ENCODE data around the gene UBASH3A.

UBASH3A gene

DNA sequence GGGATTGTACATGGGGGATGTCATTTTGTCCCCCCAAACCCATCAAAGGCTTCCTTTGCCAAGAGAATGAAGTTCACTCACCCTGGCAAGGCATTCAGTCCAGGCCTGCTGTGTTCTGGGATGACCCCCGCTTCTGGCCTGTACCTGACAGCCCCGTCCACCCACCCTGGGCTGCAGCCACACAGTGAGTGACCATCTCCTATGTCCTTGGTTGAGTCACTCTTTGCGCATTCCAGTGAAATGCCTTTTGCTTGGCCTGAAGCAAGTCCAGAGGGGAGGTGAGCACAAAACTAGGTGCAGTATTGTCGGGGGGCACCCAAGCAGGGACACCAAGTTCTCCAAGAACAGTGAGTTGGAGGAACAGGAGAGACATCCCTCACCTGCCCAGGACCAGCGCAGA lies 18.1 kb upstream of the UBASH3A start:
- no peak overlapping the region for H3K9ac ChIP-seq (ENCODE audit: low read length)
- no peaks in the 10 kb centered on the region for H3K27me3 ChIP-seq (ENCODE audit: control insufficient read depth in 1 of 2, insufficient read depth in 2 of 2, low read length in 2 of 2)
- no peaks in the 10 kb centered on the region for H3K9me3 ChIP-seq (ENCODE audit: low read length)
- no peak overlapping the region for H3K27ac ChIP-seq (ENCODE audit: low read depth, low read length)
- no peaks in the 10 kb centered on the region for H3K36me3 ChIP-seq (ENCODE audit: insufficient read depth, low read length)
- H3K4me1 ChIP-seq (ENCODE audit: insufficient read depth, low read length) = no peaks in the 10 kb centered on the region
- H3K4me3 ChIP-seq (ENCODE audit: low read depth in 1 of 2, low read length in 2 of 2) = no peak overlapping the region

DNA sequence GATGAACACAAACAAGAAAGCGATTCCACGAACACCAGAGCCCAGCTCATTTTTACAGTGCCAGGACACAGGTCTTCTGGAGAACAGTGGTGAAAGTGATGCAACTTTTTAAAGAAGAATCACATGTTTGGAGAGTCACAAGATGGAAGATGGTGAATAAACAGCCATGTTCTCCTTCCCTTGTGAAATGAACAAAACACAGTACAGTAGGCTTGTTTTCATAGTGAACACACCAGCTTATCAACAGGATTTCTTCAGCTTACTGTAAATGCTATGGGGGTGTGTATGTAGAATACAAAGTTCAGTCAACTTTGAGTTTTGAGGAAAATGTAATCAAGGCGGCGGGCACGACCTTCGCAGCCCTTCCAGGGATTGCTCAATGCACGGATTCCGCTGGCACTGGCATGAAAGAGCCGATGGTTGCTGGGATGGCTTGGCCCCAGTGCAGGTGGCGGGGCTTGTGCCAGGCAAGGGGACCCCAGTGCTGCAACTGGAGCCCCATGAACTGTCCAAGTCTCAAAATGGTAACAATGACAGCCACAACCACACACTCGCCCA lies 17.6 kb upstream of the UBASH3A start:
- H3K36me3 ChIP-seq (ENCODE audit: insufficient read depth, low read length) = no peaks in the 10 kb centered on the region
- no peak overlapping the region for H3K9ac ChIP-seq (ENCODE audit: low read length)
- H3K27me3 ChIP-seq (ENCODE audit: control insufficient read depth in 1 of 2, insufficient read depth in 2 of 2, low read length in 2 of 2) = no peaks in the 10 kb centered on the region
- H3K4me1 ChIP-seq (ENCODE audit: insufficient read depth, low read length) = no peaks in the 10 kb centered on the region
- H3K4me3 ChIP-seq (ENCODE audit: low read depth in 1 of 2, low read length in 2 of 2) = no peak overlapping the region
- H3K27ac ChIP-seq (ENCODE audit: low read depth, low read length) = no peak overlapping the region
- H3K9me3 ChIP-seq (ENCODE audit: low read length) = no peaks in the 10 kb centered on the region

DNA sequence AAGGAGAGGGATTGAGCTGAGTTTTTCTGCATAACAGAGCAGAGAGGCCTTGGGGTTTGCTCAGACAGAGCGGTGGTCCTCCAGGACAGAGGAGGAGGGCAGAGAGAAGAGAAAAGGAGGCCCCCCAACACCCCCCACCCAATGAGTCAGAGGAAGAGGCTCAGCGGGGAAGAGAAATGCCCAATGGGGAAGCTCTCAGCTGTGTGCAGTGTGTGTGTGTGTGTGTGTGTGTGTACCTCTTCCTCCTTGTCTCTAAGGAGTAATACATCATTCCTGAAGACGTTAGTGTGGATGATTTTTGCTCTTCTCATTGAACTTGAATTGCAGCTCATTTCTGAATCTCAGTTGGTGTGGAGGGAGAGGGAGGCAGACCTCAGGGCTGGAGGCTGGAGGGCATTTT lies 16.5 kb upstream of the UBASH3A start:
- H3K9ac ChIP-seq (ENCODE audit: low read length) = no peak overlapping the region
- no peaks in the 10 kb centered on the region for H3K9me3 ChIP-seq (ENCODE audit: low read length)
- H3K27me3 ChIP-seq (ENCODE audit: control insufficient read depth in 1 of 2, insufficient read depth in 2 of 2, low read length in 2 of 2) = no peaks in the 10 kb centered on the region
- H3K4me1 ChIP-seq (ENCODE audit: insufficient read depth, low read length) = no peaks in the 10 kb centered on the region
- no peak overlapping the region for H3K27ac ChIP-seq (ENCODE audit: low read depth, low read length)
- no peaks in the 10 kb centered on the region for H3K36me3 ChIP-seq (ENCODE audit: insufficient read depth, low read length)
- H3K4me3 ChIP-seq (ENCODE audit: low read depth in 1 of 2, low read length in 2 of 2) = no peak overlapping the region

DNA sequence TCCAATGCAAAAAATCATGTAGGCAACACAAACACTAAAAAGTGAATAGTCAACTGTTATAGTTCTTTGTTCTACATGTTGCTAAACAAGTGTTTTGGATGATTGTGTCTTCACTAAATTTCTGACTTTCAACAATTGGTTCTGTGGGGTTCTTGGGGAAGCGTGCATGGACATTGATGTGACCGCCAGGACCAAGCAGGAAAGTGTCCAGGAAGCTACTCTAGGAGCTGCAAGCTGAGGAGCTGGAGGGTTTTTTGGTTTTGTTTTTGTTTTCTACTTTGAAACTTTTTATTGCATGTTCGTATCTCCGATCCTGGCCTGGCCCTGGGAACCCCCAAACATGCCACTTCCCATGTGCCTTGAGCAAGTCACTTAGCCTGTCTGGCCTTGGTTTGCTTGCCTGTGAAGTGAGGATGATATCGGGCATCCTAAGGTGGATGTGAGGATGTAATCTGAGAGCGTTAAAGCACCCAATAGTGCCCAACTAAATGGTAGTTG lies 15.8 kb upstream of the UBASH3A start:
- Histone ChIP-seq H3K9ac (ENCODE audit: low read length) (no peak overlapping the region), H3K9me3 (ENCODE audit: low read length) (no peaks in the 10 kb centered on the region), H3K36me3 (ENCODE audit: insufficient read depth, low read length) (no peaks in the 10 kb centered on the region), H3K4me1 (ENCODE audit: insufficient read depth, low read length) (no peaks in the 10 kb centered on the region), H3K27ac (ENCODE audit: low read depth, low read length) (no peak overlapping the region), H3K4me3 (ENCODE audit: low read depth in 1 of 2, low read length in 2 of 2) (no peak overlapping the region), H3K27me3 (ENCODE audit: control insufficient read depth in 1 of 2, insufficient read depth in 2 of 2, low read length in 2 of 2) (no peaks in the 10 kb centered on the region)

DNA sequence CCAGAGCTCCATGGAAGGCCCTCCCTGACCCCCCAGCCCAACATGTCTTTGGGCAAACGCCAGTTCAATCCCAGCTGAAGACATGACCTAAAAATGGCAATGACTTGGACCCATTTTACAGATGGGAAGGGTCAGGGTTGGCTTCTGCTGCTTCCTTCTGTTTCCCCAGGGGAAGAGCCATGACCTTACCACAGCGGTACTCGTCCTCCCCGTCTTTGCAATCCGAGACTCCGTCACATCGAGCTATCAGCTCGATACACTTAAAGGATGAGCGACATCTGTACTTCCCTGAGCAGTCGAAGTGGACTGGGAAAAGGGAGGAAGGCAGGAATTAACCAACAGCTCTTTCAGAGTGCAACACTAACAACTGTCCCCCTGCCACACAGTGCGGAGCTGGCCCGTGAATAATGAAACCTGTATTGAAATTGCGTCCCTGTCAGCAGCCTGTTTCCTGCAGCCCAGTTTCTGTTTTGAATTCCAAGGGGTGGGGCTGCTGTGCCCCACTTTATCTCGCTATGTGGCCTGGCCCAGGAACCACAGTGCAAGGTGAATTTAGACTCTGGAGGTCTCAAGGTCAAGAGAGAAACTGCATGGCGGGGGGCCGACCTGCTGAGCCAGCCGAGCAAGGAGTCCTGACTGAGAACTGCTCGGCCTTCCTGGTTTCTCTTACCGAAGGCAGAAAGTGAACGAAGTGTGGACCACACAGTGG lies 14.8 kb upstream of the UBASH3A start:
- H3K27me3 ChIP-seq (ENCODE audit: control insufficient read depth in 1 of 2, insufficient read depth in 2 of 2, low read length in 2 of 2) = no peaks in the 10 kb centered on the region
- H3K4me3 ChIP-seq (ENCODE audit: low read depth in 1 of 2, low read length in 2 of 2) = no peak overlapping the region
- no peaks in the 10 kb centered on the region for H3K9me3 ChIP-seq (ENCODE audit: low read length)
- H3K4me1 ChIP-seq (ENCODE audit: insufficient read depth, low read length) = no peaks in the 10 kb centered on the region
- no peaks in the 10 kb centered on the region for H3K36me3 ChIP-seq (ENCODE audit: insufficient read depth, low read length)
- H3K27ac ChIP-seq (ENCODE audit: low read depth, low read length) = no peak overlapping the region
- no peak overlapping the region for H3K9ac ChIP-seq (ENCODE audit: low read length)

DNA sequence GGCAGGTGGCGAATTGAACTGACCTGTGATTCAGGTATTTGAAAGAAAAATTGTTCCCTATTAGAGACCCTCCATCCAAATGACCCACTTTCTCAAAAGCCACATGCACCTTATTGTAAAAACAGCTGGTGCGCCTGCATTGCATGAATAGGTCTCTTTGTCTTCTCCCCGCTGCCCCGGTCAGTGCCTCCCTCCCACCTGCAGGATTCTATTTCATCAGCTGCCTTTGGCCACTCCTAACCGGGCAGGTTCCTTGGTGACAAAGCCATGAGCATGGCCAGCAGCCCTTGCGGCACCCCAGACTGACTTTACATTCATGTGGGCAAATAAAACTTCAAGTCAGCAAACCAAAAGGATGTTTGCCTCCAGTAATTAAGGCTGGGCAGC lies 14.3 kb upstream of the UBASH3A start:
- Histone ChIP-seq H3K36me3 (ENCODE audit: insufficient read depth, low read length) (no peaks in the 10 kb centered on the region), H3K4me3 (ENCODE audit: low read depth in 1 of 2, low read length in 2 of 2) (no peak overlapping the region), H3K27ac (ENCODE audit: low read depth, low read length) (no peak overlapping the region), H3K4me1 (ENCODE audit: insufficient read depth, low read length) (no peaks in the 10 kb centered on the region), H3K9me3 (ENCODE audit: low read length) (no peaks in the 10 kb centered on the region), H3K27me3 (ENCODE audit: control insufficient read depth in 1 of 2, insufficient read depth in 2 of 2, low read length in 2 of 2) (no peaks in the 10 kb centered on the region), H3K9ac (ENCODE audit: low read length) (no peak overlapping the region)

DNA sequence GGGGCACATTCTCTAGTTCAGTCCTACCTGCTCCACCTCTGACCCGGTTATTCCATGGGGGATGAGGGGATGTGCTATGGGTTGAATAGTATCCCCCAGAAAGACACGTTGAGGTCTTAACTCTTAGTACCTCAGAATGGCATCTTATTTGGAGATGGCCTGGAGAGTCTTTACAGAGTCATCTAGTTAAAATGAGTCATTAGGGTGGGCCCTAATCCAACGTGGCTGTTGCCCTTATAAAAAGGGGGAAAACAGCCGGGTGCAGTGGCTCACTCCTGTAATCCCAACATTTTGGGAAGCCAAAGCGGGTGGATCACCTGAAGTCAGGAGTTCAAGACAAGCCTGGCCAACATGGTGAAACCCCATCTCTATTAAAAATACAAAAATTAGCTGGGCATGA lies 13.5 kb upstream of the UBASH3A start:
- no peaks in the 10 kb centered on the region for H3K27me3 ChIP-seq (ENCODE audit: control insufficient read depth in 1 of 2, insufficient read depth in 2 of 2, low read length in 2 of 2)
- no peaks in the 10 kb centered on the region for H3K36me3 ChIP-seq (ENCODE audit: insufficient read depth, low read length)
- H3K9ac ChIP-seq (ENCODE audit: low read length) = no peak overlapping the region
- no peaks in the 10 kb centered on the region for H3K4me1 ChIP-seq (ENCODE audit: insufficient read depth, low read length)
- H3K9me3 ChIP-seq (ENCODE audit: low read length) = no peaks in the 10 kb centered on the region
- H3K27ac ChIP-seq (ENCODE audit: low read depth, low read length) = no peak overlapping the region
- H3K4me3 ChIP-seq (ENCODE audit: low read depth in 1 of 2, low read length in 2 of 2) = no peak overlapping the region

DNA sequence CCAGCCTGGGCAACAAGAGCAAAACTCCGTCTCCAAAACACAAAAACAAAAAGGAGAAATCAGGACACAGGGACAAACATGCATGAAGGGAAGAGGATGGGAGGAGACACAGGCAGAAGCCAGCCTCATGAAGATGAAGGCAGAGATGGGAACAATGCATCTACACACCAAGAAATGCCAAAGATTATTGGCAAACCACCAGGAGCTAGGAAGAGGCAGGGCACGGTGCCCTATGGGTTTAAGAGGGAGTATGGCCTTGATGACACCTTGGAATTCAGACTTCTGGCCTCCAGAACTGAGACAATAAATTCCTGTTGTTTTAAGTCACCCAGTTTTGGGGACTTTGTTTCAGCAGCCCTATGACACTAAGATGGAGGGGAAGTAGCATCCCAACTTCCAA lies 13.0 kb upstream of the UBASH3A start:
- no peaks in the 10 kb centered on the region for H3K27me3 ChIP-seq (ENCODE audit: control insufficient read depth in 1 of 2, insufficient read depth in 2 of 2, low read length in 2 of 2)
- no peak overlapping the region for H3K9ac ChIP-seq (ENCODE audit: low read length)
- no peak overlapping the region for H3K4me3 ChIP-seq (ENCODE audit: low read depth in 1 of 2, low read length in 2 of 2)

DNA sequence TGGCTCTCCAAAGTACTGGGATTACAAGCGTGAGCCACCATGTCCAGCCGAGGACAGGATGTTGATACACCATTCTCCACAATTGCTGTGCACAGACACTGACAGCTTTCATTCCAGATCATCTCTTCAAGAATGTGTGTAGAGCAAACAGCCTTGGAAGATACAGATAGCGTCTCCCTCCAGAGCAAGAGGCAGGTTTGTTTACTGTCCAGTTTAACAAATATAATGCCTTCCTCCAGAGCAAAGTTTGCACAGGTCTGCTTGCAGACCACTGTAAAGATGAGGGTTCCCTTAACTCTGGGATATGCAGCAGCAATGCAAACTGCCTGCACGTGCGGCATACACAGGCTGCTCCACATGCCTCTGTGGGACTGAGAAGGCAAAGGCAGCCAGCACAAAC lies 12.4 kb upstream of the UBASH3A start:
- Histone ChIP-seq H3K27me3 (ENCODE audit: control insufficient read depth in 1 of 2, insufficient read depth in 2 of 2, low read length in 2 of 2) (no peaks in the 10 kb centered on the region), H3K4me3 (ENCODE audit: low read depth in 1 of 2, low read length in 2 of 2) (no peak overlapping the region), H3K36me3 (ENCODE audit: insufficient read depth, low read length) (no peaks in the 10 kb centered on the region), H3K4me1 (ENCODE audit: insufficient read depth, low read length) (no peaks in the 10 kb centered on the region), H3K9ac (ENCODE audit: low read length) (no peak overlapping the region), H3K9me3 (ENCODE audit: low read length) (no peaks in the 10 kb centered on the region), H3K27ac (ENCODE audit: low read depth, low read length) (no peak overlapping the region)

More for the DNA sequence above, 13.0 kb upstream of the UBASH3A start:
- Histone ChIP-seq H3K27ac (ENCODE audit: low read depth, low read length) (no peak overlapping the region), H3K9me3 (ENCODE audit: low read length) (no peaks in the 10 kb centered on the region), H3K4me1 (ENCODE audit: insufficient read depth, low read length) (no peaks in the 10 kb centered on the region), H3K36me3 (ENCODE audit: insufficient read depth, low read length) (no peaks in the 10 kb centered on the region)

DNA sequence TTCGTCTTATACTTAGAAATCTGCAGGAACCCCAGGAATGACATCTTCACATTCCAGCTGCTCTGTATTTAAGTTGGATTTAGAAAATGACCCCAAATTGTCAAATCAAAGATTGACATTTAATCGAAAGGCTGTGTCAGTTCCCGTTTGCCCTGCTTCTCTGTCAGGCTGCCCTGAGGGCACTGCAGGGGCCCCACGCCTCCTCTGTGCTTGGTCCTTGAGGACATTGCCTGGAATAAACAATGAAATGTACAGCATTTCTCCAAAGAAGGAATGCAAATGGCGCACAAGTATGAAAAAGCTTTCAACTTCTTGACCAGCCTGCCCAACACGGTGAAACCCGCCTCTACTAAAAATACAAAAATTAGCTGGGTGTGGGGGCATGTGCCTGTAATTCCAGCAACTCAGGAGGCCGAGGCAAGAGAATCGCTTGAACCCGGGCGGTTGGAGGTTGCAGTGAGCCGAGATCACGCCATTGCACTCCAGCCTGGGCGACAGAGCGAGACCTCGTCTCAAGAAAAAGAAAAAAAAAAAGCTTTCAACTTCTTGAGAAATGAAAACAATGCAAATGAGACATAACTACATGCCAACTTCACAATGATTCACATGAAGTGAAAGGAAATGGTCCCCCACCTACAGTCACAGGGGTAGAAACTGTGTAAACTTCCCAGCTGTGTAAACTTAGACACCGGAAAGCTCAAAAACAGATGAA lies 10.8 kb upstream of the UBASH3A start:
- H3K27me3 ChIP-seq (ENCODE audit: control insufficient read depth in 1 of 2, insufficient read depth in 2 of 2, low read length in 2 of 2) = no peaks in the 10 kb centered on the region

DNA sequence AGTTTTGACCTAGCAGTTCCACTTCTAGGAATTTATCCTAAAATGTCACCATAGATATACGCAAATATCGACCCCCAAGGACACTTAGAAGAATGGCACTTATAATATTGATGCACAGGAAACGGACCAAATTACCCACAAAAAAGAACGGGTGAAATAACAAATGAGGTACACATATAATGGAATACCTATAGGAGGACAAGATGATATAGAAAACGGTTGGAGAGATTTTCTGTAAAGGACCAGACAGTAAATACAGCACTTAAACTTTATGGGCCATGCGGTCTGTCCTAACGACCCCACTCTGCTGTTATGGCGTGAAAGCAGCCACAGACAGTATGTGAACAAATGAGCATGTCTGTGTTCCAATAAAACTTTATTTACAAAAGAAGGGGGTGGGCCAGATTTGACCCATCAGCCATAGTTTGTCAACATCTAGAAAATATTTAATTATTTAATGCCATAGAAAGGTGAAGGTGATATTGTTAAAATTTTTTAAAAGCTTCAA lies 10.2 kb upstream of the UBASH3A start:
- Histone ChIP-seq H3K27ac (ENCODE audit: low read depth, low read length) (no peak overlapping the region), H3K9ac (ENCODE audit: low read length) (no peak overlapping the region), H3K9me3 (ENCODE audit: low read length) (no peaks in the 10 kb centered on the region), H3K27me3 (ENCODE audit: control insufficient read depth in 1 of 2, insufficient read depth in 2 of 2, low read length in 2 of 2) (no peaks in the 10 kb centered on the region), H3K4me3 (ENCODE audit: low read depth in 1 of 2, low read length in 2 of 2) (no peak overlapping the region), H3K36me3 (ENCODE audit: insufficient read depth, low read length) (no peaks in the 10 kb centered on the region), H3K4me1 (ENCODE audit: insufficient read depth, low read length) (no peaks in the 10 kb centered on the region)

More for the DNA sequence above, 10.8 kb upstream of the UBASH3A start:
- no peaks in the 10 kb centered on the region for H3K36me3 ChIP-seq (ENCODE audit: insufficient read depth, low read length)
- no peaks in the 10 kb centered on the region for H3K9me3 ChIP-seq (ENCODE audit: low read length)
- no peak overlapping the region for H3K9ac ChIP-seq (ENCODE audit: low read length)
- no peak overlapping the region for H3K27ac ChIP-seq (ENCODE audit: low read depth, low read length)
- no peaks in the 10 kb centered on the region for H3K4me1 ChIP-seq (ENCODE audit: insufficient read depth, low read length)
- H3K4me3 ChIP-seq (ENCODE audit: low read depth in 1 of 2, low read length in 2 of 2) = no peak overlapping the region

All from muscle layer of colon (tissue), 2 donors.